HepG2 (cell line): ENCODE data around the gene UST. TPM values are rescaled to one million over a fixed set of nuclear protein-coding genes. Genes with fewer than 3 reads are reported as not detected.

Experiments used
- ATF7 ChIP-seq, 2 experiments: fragments of 450-650 bp in 1 of 2; sonication (generic) in 1 of 2; formaldehyde crosslinking in 1 of 2; IDR thresholded peaks; 2 replicates each; pipeline versions ENCODE4 v1.4.0 to v1.6.1; 2016 to 2020; ENCODE audit warnings: antibody characterized with exemption in 1 of 2, mild to moderate bottlenecking in 1 of 2, missing genetic modification reagents in 1 of 2
- EEA1 ChIP-seq: sonication (generic); formaldehyde crosslinking; IDR thresholded peaks from 2 replicates; pipeline ENCODE4 v1.5.1; 2020; ENCODE audit warnings: mild to moderate bottlenecking, missing genetic modification reagents, borderline replicate concordance
- LRRFIP1 ChIP-seq: sonication (generic); formaldehyde crosslinking; conservative IDR thresholded peaks from 2 replicates; pipeline ENCODE4 v1.4.0; 2020; ENCODE audit warnings: missing genetic modification reagents
- NR3C1 ChIP-seq: sonication (generic); formaldehyde crosslinking; IDR thresholded peaks from 2 replicates; pipeline ENCODE4 v1.4.0; 2020; ENCODE audit warnings: missing genetic modification reagents
- RNF219 ChIP-seq: sonication (generic); formaldehyde crosslinking; IDR thresholded peaks from 2 replicates; pipeline ENCODE4 v1.5.0; 2020; ENCODE audit warnings: mild to moderate bottlenecking, missing genetic modification reagents
- TRIM22 ChIP-seq: fragments of 450-650 bp; IDR thresholded peaks from 2 replicates; pipeline ENCODE4 v1.6.1; 2017
- TSC22D2 ChIP-seq: sonication (generic); formaldehyde crosslinking; IDR thresholded peaks from 2 replicates; pipeline ENCODE4 v1.5.1; 2020; ENCODE audit warnings: missing genetic modification reagents, mild to moderate bottlenecking, borderline replicate concordance
- U2AF2 ChIP-seq: fragments of 200-400 bp; formaldehyde crosslinking; IDR thresholded peaks from 2 replicates; pipeline ENCODE4 v1.6.1; 2017; ENCODE audit warnings: low read depth, mild to moderate bottlenecking, low read length
- ZBTB21 ChIP-seq: sonication (generic); formaldehyde crosslinking; IDR thresholded peaks from 2 replicates; pipeline ENCODE4 v1.4.0; 2020; ENCODE audit warnings: missing genetic modification reagents
- ZNF296 ChIP-seq: sonication (generic); formaldehyde crosslinking; conservative IDR thresholded peaks from 2 replicates; pipeline ENCODE4 v1.5.0; 2020; ENCODE audit warnings: mild to moderate bottlenecking, missing genetic modification reagents
- ZNF574 ChIP-seq: sonication (generic); formaldehyde crosslinking; IDR thresholded peaks from 2 replicates; pipeline ENCODE4 v1.4.0; 2020; ENCODE audit warnings: missing genetic modification reagents
- ZNF770 ChIP-seq: sonication (generic); formaldehyde crosslinking; IDR thresholded peaks from 2 replicates; pipeline ENCODE4 v1.5.0; 2020; ENCODE audit warnings: mild to moderate bottlenecking, missing genetic modification reagents
- ZSCAN31 ChIP-seq: sonication (generic); formaldehyde crosslinking; IDR thresholded peaks from 2 replicates; pipeline ENCODE4 v1.5.0; 2020; ENCODE audit warnings: low read depth, mild to moderate bottlenecking, missing genetic modification reagents
- polyA plus RNA-seq, 8 experiments: library from polyadenylated mRNA; depleted of rRNA in 3 of 8; stranded (reverse) in 7 of 8; unstranded in 1 of 8; fragments of >200 nt; fragmentation: Illumina TruSeq in 4 of 8; extraction: Trizol in 4 of 8; gene quantifications; 2 replicates each; pipeline versions ENCODE4 v1.2.1 to v1.2.3, GENCODE V29; 2011 to 2016; ENCODE audit warnings: low read depth in 4 of 8, missing spikeins in 1 of 8, mixed read lengths in 1 of 8; ENCODE audit not compliant: insufficient read depth in 1 of 8
- total RNA-seq, 5 experiments: library from RNA; depleted of rRNA; stranded (reverse); fragments of >200 nt; fragmentation: Illumina TruSeq; extraction: Trizol; gene quantifications; 2 replicates each; pipeline ENCODE4 v1.2.3, GENCODE V29; 2016; ENCODE audit warnings: low read depth in 1 of 5

The UST gene
- total and polyA plus RNA-seq, 2 of the 13 experiments (the other 11 are each of a cell fraction or from before 2014, with no cell fraction given), result 0.27 TPM; not detected in 1

GRCh38 chr6:148979014-148979901 lies 232.4 kb downstream of the UST start (continued):
- TF ChIP-seq LRRFIP1 (CRISPR knock-in tag) (no peak), TRIM22 (no peak), U2AF2 (no peak), RNF219 (CRISPR knock-in tag) (no peak), TSC22D2 (CRISPR knock-in tag) (no peak), NR3C1 (CRISPR knock-in tag) (no peak), ZNF574 (CRISPR knock-in tag) (peak; percentile 45; the same call in 1 of the 2 replicates), ATF7 (IDR thresholded peaks at IDR 0.05) (no peak), ATF7 (CRISPR knock-in tag; IDR thresholded peaks at IDR 0.05) (no peak; the same call in 1 of the 2 replicates), ZNF296 (no peak), ZNF770 (no peak), ZBTB21 (CRISPR knock-in tag) (no peak), EEA1 (CRISPR knock-in tag) (no peak), ZSCAN31 (CRISPR knock-in tag) (0 out of 2 replicates have a peak, but pooled peaks have one; percentile 67)
